Measurements from ENCODE around the gene ATP5MG.

ATP5MG gene

GRCh38 chr11:118450451-118450850, 49.0 kb downstream of the ATP5MG start:
- no peak overlapping the region for H3K9ac ChIP-seq (ENCODE audit: low read length)
- H2AK5ac ChIP-seq (ENCODE audit: low read length): no peak overlapping the region
- no peak overlapping the region for H3K4me3 ChIP-seq (ENCODE audit: low read depth, low read length)
- no peaks in the 10 kb centered on the region for H3K4me1 ChIP-seq (ENCODE audit: control insufficient read depth in 1 of 2, insufficient read depth in 2 of 2, low read length in 2 of 2)
- no peak overlapping the region for H4K8ac ChIP-seq (ENCODE audit: low read depth, low read length)
- H2AFZ ChIP-seq (ENCODE audit: insufficient read depth, low read length, poor library complexity): no peak overlapping the region
- H2BK12ac ChIP-seq (ENCODE audit: low read length): no peak overlapping the region
- no CpG with 5 or more reads among the region's 1 CpG for WGBS (ENCODE audit: extremely low coverage, insufficient coverage, insufficient read length)
- H3K79me1 ChIP-seq (ENCODE audit: low read length): no peaks in the 10 kb centered on the region
- no peaks in the 10 kb centered on the region for H3K9me3 ChIP-seq (ENCODE audit: insufficient read depth, low read depth, low read length)
- no peak overlapping the region for H3K4ac ChIP-seq (ENCODE audit: low read depth, low read length)
- no peaks in the 10 kb centered on the region for H3K79me2 ChIP-seq (ENCODE audit: control insufficient read depth, insufficient read depth, low read length, poor library complexity)
- H4K12ac ChIP-seq (ENCODE audit: low read depth, low read length): no peak overlapping the region
- H4K91ac ChIP-seq (ENCODE audit: low read depth, low read length): no peak overlapping the region
- H3K27ac ChIP-seq (ENCODE audit: low read depth, low read length): no peak overlapping the region
- no peak overlapping the region for H3K14ac ChIP-seq (ENCODE audit: low read length)
- H3K23ac ChIP-seq (ENCODE audit: low read length): no peak overlapping the region
- H2BK120ac ChIP-seq (ENCODE audit: insufficient read depth, low read length, poor library complexity): no peak overlapping the region
- H3K27me3 ChIP-seq (ENCODE audit: insufficient read depth, low read length): no peaks in the 10 kb centered on the region
- no peak overlapping the region for H2BK5ac ChIP-seq (ENCODE audit: low read depth, low read length, poor library complexity)
- no peak overlapping the region for H3K4me2 ChIP-seq (ENCODE audit: low read length)
- H3K36me3 ChIP-seq (ENCODE audit: control insufficient read depth in 1 of 2, insufficient read depth in 2 of 2, low read length in 2 of 2): peaks cover 0 to 2% of the 10 kb centered on the region in 2 experiments
- no peak for DNase-seq
- no peak overlapping the region for H3K18ac ChIP-seq (ENCODE audit: low read length)

All from trophoblast cell (in vitro differentiated cells and primary cell).